Suppressor macrophage treated with lipopolysaccharide for 4 hours (primary cell): Measurements from ENCODE around the gene LINGO4.
"Not testable (repeated sequence)": the region's sequence is repeated elsewhere in the genome, so short reads cannot be mapped to it uniquely, and the experiment has no call there.

Experiments
- DNase-seq: peaks from one replicate; pipeline ENCODE4 v3.0.0-alpha.2; 2020

LINGO4 gene

DNA sequence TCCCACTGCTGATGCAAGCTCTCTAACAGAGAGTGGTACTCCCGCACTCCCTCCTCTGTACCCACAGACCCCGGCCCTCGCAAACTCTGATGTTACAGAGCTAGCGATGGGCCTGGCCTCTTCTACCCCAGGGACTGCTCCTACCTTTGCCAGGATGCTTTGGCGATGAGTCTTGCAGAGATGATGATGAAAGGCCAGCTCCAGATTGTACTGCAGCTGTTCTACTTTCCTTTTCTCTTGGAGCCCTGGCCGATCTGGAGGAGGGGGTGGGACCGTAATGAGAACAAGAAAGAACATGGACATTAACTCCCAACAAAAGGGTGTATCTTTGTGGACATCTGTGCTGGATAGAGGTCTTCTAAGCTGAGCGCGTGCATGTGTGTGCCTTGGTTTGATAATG, 6.0 kb upstream of the LINGO4 start:
- no peak for DNase-seq

DNA sequence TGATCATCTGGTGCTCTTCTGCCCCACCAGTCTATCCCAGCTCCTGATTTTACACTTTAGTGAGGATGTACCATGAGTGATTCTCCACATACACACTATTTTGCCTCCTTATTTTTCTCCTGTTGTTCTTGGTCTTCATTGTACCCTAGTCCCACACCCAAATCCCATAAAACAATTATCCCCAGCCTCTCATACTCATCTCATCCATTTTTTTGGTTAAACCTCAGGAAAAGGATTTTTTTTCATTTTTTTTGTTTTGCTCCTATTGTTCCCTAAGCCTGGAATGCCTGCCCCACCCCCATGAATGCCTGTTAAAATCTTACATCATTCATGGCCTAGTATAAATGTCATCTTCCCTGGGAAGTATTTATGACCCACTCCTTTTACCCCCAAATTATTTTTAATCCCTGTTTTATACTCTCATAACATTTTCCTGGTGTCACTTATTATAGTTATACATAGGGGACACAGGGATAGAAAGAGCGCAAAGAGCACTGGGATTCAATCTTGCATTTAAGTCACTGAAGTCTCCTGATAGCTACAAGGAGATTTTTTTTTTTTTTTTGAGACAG, 4.9 kb upstream of the LINGO4 start:
- no peak for DNase-seq

GRCh38 chr1:151809290-151809984, 4.2 kb upstream of the LINGO4 start:
- DNase-seq = no peak

- no peak for DNase-seq
Measured at GRCh38 chr1:151807766-151808165, 2.5 kb upstream of the LINGO4 start.

GRCh38 chr1:151807131-151807530, 1.9 kb upstream of the LINGO4 start:
- no peak for DNase-seq

DNA sequence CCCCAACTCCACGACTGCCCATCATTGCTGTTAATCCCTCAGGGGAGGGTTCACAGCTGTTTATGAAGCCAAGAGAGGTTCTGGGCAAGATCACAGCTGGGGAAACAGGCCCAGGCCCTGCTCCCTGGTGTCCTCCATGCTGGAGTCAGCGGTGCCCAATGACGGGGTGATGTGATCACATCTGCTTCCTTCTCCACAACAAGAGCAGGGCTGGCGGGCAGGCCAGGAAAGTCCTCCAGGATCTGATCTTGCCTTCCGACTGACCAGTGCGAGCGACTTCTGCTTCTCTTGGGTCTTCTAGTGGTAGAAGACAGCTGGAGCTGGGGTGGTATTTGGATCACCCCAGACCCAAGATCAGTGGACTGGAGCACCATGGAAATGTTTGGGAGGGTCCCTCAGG, 951 bp upstream of the LINGO4 start:
- DNase-seq = no peak

DNA sequence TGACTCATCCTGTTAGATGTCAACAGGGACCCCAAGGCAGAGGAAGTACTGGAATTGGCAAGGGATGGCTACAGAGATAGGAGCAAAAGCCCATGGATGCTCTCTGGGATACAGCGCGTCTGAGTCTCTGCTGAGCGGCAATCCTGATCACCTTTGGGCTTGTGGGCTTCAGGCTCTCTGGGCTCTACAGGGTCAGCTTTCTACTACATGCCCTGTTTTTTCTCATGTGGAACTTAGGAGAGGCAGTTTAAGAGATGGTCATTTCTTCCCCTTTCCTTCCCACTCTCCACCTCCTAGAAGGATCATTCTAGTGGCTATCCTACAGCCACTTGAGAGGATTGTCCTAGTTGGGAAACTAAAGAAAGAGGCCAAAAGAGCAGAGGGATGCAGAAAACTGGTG, 1.3 kb downstream of the LINGO4 start:
- DNase-seq = no peak

DNA sequence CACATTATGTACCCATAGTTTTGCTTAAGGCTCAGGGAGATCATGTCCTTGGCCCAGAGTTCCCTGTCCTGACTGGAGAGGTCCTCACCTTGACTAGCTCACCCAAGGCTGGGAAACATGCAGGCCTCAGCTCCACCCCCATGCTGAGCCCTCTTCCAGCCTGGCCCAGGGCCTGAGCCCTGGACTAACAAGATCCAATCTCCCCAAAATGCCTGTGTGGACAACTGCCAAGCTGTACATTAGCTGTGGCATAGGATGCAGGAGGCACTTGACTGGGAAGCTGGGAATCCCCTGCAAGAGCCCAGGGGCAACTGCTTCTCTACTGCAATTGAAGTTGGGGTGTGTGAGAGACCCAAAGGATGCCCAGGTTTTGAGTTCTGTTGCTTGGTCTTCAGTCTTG, 2.1 kb downstream of the LINGO4 start:
- no peak for DNase-seq

DNA sequence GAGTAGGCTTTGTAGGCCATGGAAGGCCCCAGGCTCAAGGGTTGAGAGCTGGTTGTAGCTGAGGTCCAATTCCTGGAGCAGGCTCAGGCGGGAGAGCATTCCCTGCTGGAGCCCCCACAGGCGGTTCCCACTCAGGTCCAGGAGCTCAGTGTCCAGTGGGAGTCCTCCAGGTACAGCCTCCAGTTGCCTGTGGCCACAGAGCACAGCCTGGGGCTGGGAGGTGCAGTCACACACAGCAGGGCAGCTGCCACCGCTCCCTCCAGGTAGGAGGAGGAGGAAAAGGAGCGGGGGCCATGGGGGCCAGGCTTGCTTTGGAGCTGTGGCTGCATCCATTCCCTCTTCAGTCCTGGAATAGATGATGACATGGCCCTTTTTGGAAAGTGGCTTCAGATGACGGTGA, 2.8 kb downstream of the LINGO4 start:
- no peak for DNase-seq

- DNase-seq = no peak
Measured at GRCh38 chr1:151801846-151802245, 3.4 kb downstream of the LINGO4 start.

GRCh38 chr1:151801310-151801820, 3.9 kb downstream of the LINGO4 start:
- no peak for DNase-seq

DNA sequence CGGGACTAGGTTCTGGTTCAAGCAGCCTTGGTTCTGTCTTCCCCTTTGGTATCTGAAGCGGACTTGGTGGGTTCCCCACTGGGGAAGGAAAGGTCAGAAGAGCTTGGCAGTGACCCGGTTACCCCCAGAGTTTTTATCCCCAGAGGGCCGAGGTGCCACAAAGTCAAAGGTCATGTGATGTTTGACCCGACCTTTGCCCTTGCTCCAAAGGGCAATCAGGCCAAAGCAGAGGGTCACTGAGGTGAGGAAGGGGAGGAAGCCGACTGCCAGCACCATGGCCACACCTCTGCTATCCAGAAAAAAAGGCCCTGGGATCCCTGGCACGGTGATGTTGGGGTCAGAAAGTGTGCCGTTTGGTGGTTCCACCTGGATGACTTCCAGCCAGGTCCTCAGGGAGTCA, 4.4 kb downstream of the LINGO4 start:
- DNase-seq = no peak

- no peak for DNase-seq
Measured at GRCh38 chr1:151799179-151800022, 5.8 kb downstream of the LINGO4 start.

- no peak for DNase-seq
Measured at GRCh38 chr1:151798571-151798970, 6.6 kb downstream of the LINGO4 start.

DNA sequence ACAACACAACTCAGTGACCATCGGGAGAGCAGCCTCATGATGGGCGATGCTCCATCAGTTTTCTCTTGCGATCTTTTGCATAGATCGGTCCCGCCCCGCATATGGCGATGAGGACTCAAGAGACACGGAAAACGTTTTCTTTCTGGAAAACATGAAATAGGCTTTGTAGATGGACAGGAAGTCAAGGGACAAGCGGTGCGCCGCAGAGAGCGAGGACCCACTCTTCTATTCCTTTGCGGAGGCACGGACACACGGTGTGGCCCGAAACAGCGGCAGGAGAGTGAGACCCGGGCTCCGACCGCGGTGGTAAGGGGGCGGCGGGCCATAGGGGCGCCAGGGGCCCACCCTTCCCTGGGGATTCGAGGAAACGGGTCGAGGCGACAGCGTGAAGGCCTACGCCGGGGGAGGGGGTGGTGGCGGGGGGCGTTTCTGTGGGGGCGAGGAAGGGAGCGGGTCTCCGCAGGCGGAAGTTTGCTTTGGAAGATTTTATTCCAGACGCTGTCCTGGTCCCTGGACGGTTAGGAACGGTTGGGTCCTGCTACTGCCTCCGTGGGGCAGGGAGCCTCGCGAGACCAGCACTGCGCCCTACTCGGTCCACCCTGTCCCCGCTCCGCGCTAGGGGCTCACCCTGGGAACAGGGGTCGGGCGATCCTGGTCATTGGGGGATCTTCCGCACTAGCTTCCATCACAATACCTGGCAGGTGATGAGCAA, 14.1 kb downstream of the LINGO4 start:
- peak; percentile 34 for DNase-seq

DNA sequence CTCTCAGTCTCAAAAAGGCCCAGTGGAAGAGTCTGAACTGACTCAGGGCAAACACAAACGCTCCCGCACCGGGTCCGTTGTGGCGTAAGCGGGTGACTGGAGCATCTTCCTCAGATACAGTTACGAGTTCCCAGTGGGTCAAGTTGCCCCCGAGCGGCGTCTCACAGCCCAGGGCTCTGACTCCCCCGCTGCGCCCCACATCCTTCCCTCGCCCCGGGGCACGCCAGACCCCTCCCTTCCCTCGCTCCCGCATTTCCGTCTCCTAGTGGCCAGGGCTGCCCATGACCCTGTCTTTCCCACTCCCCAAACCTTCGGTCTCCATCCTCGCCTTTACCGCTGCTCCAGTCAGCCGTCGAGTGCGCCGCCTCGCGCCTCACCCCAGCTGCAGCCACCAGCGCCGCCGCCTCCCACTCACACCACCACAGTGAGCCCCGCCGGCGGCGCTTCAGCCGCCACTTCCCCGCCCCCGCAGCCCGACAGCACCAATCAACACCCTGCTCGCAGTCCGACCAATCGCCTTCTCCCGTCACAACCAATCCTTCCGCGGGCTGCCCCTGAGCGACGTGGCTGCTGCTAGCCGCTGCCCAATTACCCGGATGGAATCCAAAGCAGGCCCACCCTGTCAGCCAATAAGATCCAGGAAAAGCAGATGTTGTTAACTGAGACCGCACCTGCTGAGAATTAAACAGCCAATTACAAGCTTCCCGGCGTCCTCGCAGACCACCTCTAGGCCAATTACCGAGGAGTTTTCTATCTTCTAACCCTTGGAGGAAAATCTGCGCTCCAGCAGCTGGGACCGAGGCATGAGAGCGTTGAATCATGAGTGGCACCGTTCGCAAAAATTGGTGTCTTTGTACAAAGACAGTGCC, 14.9 kb downstream of the LINGO4 start, which contains the start of gene TDRKH:
Gene TDRKH (minus strand): TSS at position 430 of the 869 bp plus-strand sequence. CDS start 7,478 bp downstream, outside the sequence.
- DNase-seq = peak; percentile 99

GRCh38 chr1:151787689-151788088, 17.5 kb downstream of the LINGO4 start:
- DNase-seq = no peak

DNA sequence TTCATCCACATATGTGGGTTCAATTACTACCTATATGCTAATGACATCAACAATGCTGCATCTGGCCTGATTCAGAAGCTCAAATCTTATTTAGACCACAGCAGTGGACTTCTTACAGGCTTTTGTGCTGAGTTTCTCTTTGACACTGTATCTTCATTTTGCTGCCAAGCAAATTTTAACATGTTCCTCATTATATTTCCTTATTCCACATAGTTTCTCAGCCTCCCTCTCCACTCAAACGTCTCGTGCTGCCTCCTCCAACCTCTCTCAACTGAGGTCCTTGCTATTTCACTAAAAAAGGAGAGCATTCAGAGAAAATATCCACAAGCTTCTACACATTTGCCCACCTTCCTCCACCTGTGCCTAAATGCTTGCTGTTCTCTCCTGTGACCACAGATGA, 21.4 kb downstream of the LINGO4 start:
- DNase-seq = peak; percentile 41

DNA sequence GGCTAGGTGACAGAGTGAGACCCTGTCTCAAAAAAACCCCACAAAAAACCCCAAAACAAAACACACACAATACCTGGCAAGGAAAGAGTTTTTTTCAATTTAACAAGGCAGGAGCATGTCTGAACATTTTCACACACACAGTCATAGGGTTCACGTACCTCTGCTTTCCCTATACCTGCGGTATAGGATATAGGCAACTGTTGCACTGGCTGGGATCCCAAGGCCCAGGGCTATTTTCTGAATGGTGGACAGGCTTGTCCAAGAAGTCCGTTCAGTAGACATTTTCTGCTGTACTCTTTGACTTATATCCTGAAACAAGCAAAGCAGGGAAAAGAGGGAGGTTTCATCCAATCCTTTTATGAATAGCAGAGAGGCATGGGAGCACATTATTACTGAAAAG, 22.5 kb downstream of the LINGO4 start:
- DNase-seq = no peak

DNA sequence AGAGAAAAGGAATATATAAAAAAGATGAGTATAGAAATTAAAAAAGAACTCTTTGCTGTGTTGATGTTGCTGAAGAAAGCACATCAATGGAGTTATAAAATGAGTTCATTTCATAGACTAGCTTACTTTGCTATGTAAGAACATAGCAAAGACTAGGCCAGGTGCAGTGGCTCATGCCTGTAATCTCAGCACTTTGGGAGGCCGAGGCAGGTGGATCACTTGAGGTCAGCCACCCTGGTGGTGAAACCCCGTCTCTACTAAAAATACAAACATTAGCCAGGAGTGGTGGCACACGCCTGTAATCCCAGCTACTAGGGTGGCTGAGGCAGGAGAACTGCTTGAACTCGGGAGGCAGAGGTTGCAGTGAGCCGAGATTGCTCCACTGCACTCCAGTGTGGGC, 23.2 kb downstream of the LINGO4 start:
- not testable (repeated sequence) for DNase-seq

DNA sequence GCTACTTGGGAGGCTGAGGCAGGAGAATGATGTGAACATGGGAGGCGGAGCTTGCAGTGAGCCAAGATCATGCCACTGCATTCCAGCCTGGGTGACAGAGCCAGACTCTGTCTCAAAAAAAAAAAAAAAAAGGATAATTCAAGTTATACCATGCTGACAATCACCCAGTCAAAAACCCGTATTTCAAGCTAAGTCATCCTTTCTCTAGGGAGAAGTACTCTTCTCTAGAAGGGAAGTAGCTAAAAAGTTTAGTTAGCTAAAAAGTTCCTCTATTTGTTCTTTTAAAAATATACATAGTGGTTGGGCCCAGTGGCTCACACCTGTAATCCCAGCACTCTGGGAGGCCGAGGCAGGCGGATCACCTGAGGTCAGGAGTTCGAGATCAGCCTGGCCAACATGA, 24.5 kb downstream of the LINGO4 start:
- not testable (repeated sequence) for DNase-seq

GRCh38 chr1:151779852-151780251, 25.4 kb downstream of the LINGO4 start:
- no peak for DNase-seq
